B cell (primary cell): ENCODE measurements around the gene CEP41. TPM values are rescaled to one million over a fixed set of nuclear protein-coding genes. Genes with fewer than 3 reads are reported as not detected.

Source experiments
- ATAC-seq: fragments of 200-7000 bp; cut with Tn5 transposase; one replicate; pipeline ENCODE4 v1.10.0; 2021; ENCODE audit warnings: low read depth, mild to moderate bottlenecking, moderate number of reproducible peaks, moderate library complexity
- CTCF ChIA-PET: fragments of 350-600 bp; sonication (Branson Sonifier 250); formaldehyde crosslinking; loops from one replicate; lab custom pipeline; 2021; ENCODE audit warnings: antibody characterized with exemption, inconsistent platforms; lab: Charles Lee
- POLR2A ChIA-PET: fragments of 350-600 bp; sonication (Branson Sonifier 250); formaldehyde crosslinking; loops from one replicate; lab custom pipeline; 2021; ENCODE audit warnings: antibody characterized with exemption; lab: Charles Lee
- DNase-seq: peaks from one replicate; pipeline ENCODE4 v3.0.0; 2013
- H2AFZ ChIP-seq: 2 replicates; pipeline ENCODE4 v1.6.1; 2012; ENCODE audit warnings: mild to moderate bottlenecking, low read depth, low read length; ENCODE audit not compliant: insufficient read depth, poor library complexity, severe bottlenecking
- H3K27ac ChIP-seq, 2 donors: 1 replicate in 1 of 2; 2 replicates in 1 of 2; pipeline ENCODE4 v1.5.1; 2012 to 2013; ENCODE audit warnings: low read length in 2 of 2, mild to moderate bottlenecking in 2 of 2, moderate library complexity in 1 of 2
- H3K27me3 ChIP-seq, 4 experiments: fragments of 200-600 bp in 1 of 4; sonication (generic) in 1 of 4; replicated peaks in 1 of 4; 1 replicate in 2 of 4; 2 replicates in 2 of 4; pipeline versions ENCODE4 v1.6.1 to v1.7.0; 2013 to 2016; ENCODE audit warnings: low read length in 3 of 4, mild to moderate bottlenecking in 2 of 4, mixed read lengths in 1 of 4, moderate library complexity in 1 of 4; ENCODE audit not compliant: insufficient read depth in 4 of 4, control insufficient read depth in 3 of 4; ENCODE audit errors: control extremely low read depth in 1 of 4
- H3K36me3 ChIP-seq, 2 experiments: replicated peaks in 1 of 2; 1 replicate in 1 of 2; 2 replicates in 1 of 2; pipeline versions ENCODE4 v1.6.1 to v1.7.1; 2013; ENCODE audit warnings: low read length in 1 of 2; ENCODE audit not compliant: insufficient read depth in 2 of 2, control insufficient read depth in 1 of 2; ENCODE audit errors: control extremely low read depth in 1 of 2, extremely low read depth in 1 of 2
- H3K4me1 ChIP-seq, 2 donors: fragments of 200-600 bp in 1 of 2; sonication (generic) in 1 of 2; 1 replicate in 1 of 2; 2 replicates in 1 of 2; pipeline versions ENCODE4 v1.5.1 to v1.6.1; 2013 to 2017; ENCODE audit warnings: low read length in 2 of 2; ENCODE audit not compliant: control insufficient read depth in 2 of 2, insufficient read depth in 2 of 2
- H3K4me2 ChIP-seq: replicated peaks from 2 replicates; pipeline ENCODE3; 2012; ENCODE audit warnings: mild to moderate bottlenecking, low read depth, low read length; ENCODE audit not compliant: poor library complexity, severe bottlenecking
- H3K4me3 ChIP-seq, 5 experiments: fragments of 200-600 bp in 1 of 5; sonication (generic) in 1 of 5; 1 replicate in 3 of 5; 2 replicates in 2 of 5; pipeline versions ENCODE4 v1.5.1 to v1.7.0; 2011 to 2016; ENCODE audit warnings: low read length in 4 of 5, mild to moderate bottlenecking in 4 of 5, low read depth in 2 of 5, control low read depth in 1 of 5, moderate library complexity in 1 of 5; ENCODE audit not compliant: insufficient read depth in 1 of 5; ENCODE audit errors: control extremely low read depth in 1 of 5, extremely low read depth in 1 of 5
- H3K79me2 ChIP-seq: fragments of 200-600 bp; sonication (generic); one replicate; pipeline ENCODE4 v1.6.0; 2016; ENCODE audit warnings: low read length; ENCODE audit not compliant: control insufficient read depth, insufficient read depth
- H3K9ac ChIP-seq: fragments of 200-600 bp; sonication (generic); 2 replicates; pipeline ENCODE4 v1.6.1; 2017; ENCODE audit warnings: mild to moderate bottlenecking, low read length, moderate library complexity
- H3K9me3 ChIP-seq, 3 donors: one replicate each; pipeline versions ENCODE4 v1.6.1 to v1.7.1; 2013; ENCODE audit warnings: low read length in 2 of 3; ENCODE audit not compliant: control insufficient read depth in 2 of 3, insufficient read depth in 1 of 3; ENCODE audit errors: control extremely low read depth in 1 of 3
- H4K20me1 ChIP-seq: 2 replicates; pipeline ENCODE4 v1.6.0; 2012; ENCODE audit warnings: mild to moderate bottlenecking, low read length; ENCODE audit not compliant: insufficient read depth, control insufficient read depth, poor library complexity, severe bottlenecking
- H3K27ac Mint-ChIP-seq: one replicate; pipeline ENCODE4 v1.8.0; 2021; ENCODE audit warnings: mixed read lengths
- H3K27me3 Mint-ChIP-seq: one replicate; pipeline ENCODE4 v1.8.0; 2021; ENCODE audit warnings: mixed read lengths
- H3K4me1 Mint-ChIP-seq: one replicate; pipeline ENCODE4 v1.8.0; 2021; ENCODE audit warnings: mixed read lengths
- H3K4me3 Mint-ChIP-seq: one replicate; pipeline ENCODE4 v1.8.0; 2021; ENCODE audit warnings: mixed read lengths
- H3K9me3 Mint-ChIP-seq: one replicate; pipeline ENCODE4 v1.8.0; 2022; ENCODE audit warnings: mixed read lengths; ENCODE audit not compliant: insufficient read depth
- EZH2 ChIP-seq: IDR thresholded peaks from 2 replicates; pipeline ENCODE4 v1.6.1; 2012; ENCODE audit warnings: borderline replicate concordance, low read depth, mild to moderate bottlenecking, moderate library complexity, low read length; ENCODE audit not compliant: insufficient read depth, poor library complexity, severe bottlenecking
- WGBS: methylation state at CpG from one replicate; pipeline ENCODE4 v1.1.5; 2013; ENCODE audit warnings: missing lambda C conversion rate; ENCODE audit not compliant: insufficient coverage; 5-methylcytosine and 5-hydroxymethylcytosine counted together
- intact Hi-C: fragments of 100-400 bp; cut with micrococcal nuclease; formaldehyde crosslinking; loops from one replicate; pipeline ENCODE4 v1.10.0; 2022
- polyA plus RNA-seq: library from polyadenylated mRNA; depleted of rRNA; stranded (reverse); fragments of >200 nt; gene quantifications from 2 replicates; pipeline ENCODE4 v1.2.3, GENCODE V29; 2012
- total RNA-seq, 2 donors: library from RNA; stranded (reverse); fragments of 120-200 nt in 1 of 2; gene quantifications; 1 replicate in 1 of 2; 2 replicates in 1 of 2; pipeline versions ENCODE4 v1.2.3 to v1.2.4, GENCODE V29; 2013 to 2022
- TF ChIP-seq, protein P1 (sequence below): fragments of 200-600 bp; IDR thresholded peaks from one replicate; pipeline ENCODE4 v1.8.0; 2022; ENCODE audit warnings: antibody characterized with exemption, mild to moderate bottlenecking

The CEP41 gene
- total and polyA plus RNA-seq, 2 donors (not counting 1 experiment from before 2014, with no cell fraction given), result 3.4 to 5.9 TPM

DNA sequence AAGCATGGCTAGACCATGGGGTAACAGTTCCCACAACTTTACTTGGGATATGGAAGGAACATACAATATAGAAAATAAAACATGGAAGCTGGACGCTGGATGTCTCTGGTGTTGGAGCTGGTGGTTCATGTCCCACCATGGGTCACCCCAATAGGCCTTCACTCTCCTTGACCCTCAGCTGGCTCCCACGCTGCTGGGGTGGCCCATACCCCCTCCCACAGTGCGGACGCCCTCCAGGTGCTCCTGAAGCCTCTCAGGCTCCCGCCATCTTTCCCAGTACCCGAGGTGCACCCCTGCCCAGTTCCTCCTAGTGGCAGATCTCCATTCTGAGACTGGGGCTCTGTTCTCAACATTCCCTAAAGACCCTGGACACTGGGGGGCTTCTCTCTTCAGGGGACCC, 66.3 kb downstream of the CEP41 start:
- no peak overlapping the region for H3K27ac Mint-ChIP-seq
- H3K4me3 Mint-ChIP-seq, result no peak overlapping the region
- Histone ChIP-seq H3K27ac (no peak overlapping the region), H4K20me1 (no peaks in the 10 kb centered on the region), H3K4me1 (no peaks in the 10 kb centered on the region), H3K4me3 (no peak overlapping the region), H3K36me3 (no peaks in the 10 kb centered on the region), H3K4me2 (no peak overlapping the region), H3K9me3 (peaks cover 0 to 16% (median 0%) of the 10 kb centered on the region in 3 donors), H2AFZ (no peak overlapping the region), H3K9ac (no peak overlapping the region), H3K27me3 (no peaks in the 10 kb centered on the region), H3K79me2 (no peaks in the 10 kb centered on the region)
- H3K4me1 Mint-ChIP-seq, result no peaks in the 10 kb centered on the region
- ATAC-seq (no peak), DNase-seq (no peak)
- ChIA-PET CTCF (no interaction called here), POLR2A (no interaction called here)
- intact Hi-C loops, result no loop called here
- H3K27me3 Mint-ChIP-seq, result no peaks in the 10 kb centered on the region
- H3K9me3 Mint-ChIP-seq, result peaks cover 5% of the 10 kb centered on the region
- TF ChIP-seq, protein P1, sequence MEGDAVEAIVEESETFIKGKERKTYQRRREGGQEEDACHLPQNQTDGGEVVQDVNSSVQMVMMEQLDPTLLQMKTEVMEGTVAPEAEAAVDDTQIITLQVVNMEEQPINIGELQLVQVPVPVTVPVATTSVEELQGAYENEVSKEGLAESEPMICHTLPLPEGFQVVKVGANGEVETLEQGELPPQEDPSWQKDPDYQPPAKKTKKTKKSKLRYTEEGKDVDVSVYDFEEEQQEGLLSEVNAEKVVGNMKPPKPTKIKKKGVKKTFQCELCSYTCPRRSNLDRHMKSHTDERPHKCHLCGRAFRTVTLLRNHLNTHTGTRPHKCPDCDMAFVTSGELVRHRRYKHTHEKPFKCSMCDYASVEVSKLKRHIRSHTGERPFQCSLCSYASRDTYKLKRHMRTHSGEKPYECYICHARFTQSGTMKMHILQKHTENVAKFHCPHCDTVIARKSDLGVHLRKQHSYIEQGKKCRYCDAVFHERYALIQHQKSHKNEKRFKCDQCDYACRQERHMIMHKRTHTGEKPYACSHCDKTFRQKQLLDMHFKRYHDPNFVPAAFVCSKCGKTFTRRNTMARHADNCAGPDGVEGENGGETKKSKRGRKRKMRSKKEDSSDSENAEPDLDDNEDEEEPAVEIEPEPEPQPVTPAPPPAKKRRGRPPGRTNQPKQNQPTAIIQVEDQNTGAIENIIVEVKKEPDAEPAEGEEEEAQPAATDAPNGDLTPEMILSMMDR, result no peak
- no peak for TF ChIP-seq EZH2
- 90% methylated on average over 5 of the region's 6 CpGs for WGBS

DNA sequence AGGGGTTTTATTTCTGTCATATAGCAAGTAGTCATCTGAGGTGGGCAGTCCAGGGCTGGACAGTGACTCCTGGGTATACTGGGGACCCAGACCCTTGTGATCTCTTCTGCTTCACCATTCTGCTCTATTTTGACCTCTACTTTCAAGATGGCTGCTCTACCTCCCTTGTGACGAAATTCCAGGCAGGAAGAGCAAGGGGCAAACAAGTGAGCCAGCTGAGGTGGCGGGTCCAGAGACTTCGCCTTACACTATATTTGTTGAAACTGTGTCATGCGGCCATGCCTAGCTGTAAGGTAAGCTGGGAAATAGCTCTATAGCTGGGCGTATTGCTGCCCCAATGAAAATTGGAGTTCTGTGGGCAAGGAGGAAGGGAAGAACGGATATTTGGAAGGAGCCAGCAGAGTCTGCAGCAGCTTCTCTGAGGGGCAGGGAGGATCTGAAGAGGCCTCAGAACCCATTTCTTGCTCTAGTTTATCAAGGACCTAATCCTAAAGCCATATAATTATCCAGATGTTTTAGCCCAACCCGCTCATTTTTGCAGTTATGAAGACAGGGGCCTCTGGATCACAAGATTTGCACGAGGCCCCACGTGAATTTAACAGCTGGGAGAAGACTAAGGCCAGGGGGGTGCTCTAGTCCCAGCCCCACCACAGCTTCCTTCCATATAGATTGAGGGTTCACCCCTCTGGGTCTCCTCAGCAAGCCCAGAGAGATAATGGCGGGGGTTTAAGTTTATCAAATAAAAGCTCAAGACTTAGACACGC, 68.2 kb downstream of the CEP41 start:
- DNase-seq (no peak), ATAC-seq (no peak)
- Histone ChIP-seq H3K4me2 (no peak overlapping the region), H2AFZ (no peak overlapping the region), H3K36me3 (no peaks in the 10 kb centered on the region), H3K9me3 (peaks cover 0 to 10% (median 0%) of the 10 kb centered on the region in 3 donors), H3K27me3 (no peaks in the 10 kb centered on the region), H3K27ac (no peak overlapping the region), H3K4me3 (no peak overlapping the region), H3K79me2 (no peaks in the 10 kb centered on the region), H3K4me1 (no peaks in the 10 kb centered on the region), H4K20me1 (no peaks in the 10 kb centered on the region), H3K9ac (no peak overlapping the region)
- intact Hi-C loops, result no loop called here
- Mint-ChIP-seq H3K27ac (no peak overlapping the region), H3K27me3 (no peaks in the 10 kb centered on the region), H3K9me3 (peaks cover 5% of the 10 kb centered on the region), H3K4me3 (no peak overlapping the region), H3K4me1 (no peaks in the 10 kb centered on the region)
- CTCF ChIA-PET, result no interaction called here
- POLR2A ChIA-PET, result no interaction called here
- no peak for TF ChIP-seq EZH2
- TF ChIP-seq, protein P1, result no peak
- whole genome bisulfite sequencing, result 83% methylated on average over 7 of the region's 11 CpGs
